ENCODE results near the gene COG3.

COG3 gene

GRCh38 chr13:45487604-45488003, 22.9 kb downstream of the COG3 start:
- Mint-ChIP-seq H3K4me1 (no peaks in the 10 kb centered on the region), H3K4me3 (no peak overlapping the region), H3K27ac (no peak overlapping the region), H3K36me3 (ENCODE audit: low read depth) (peaks cover 52% of the 10 kb centered on the region), H3K27me3 (ENCODE audit: low read depth, poor library complexity) (no peaks in the 10 kb centered on the region), H3K9me3 (peaks cover 26% of the 10 kb centered on the region)
- DNase-seq = no peak
- no peak for TF ChIP-seq CTCF (IDR thresholded peaks at IDR 0.05)

GRCh38 chr13:45490068-45490467, 25.3 kb downstream of the COG3 start:
- Mint-ChIP-seq H3K27me3 (ENCODE audit: low read depth, poor library complexity) (no peaks in the 10 kb centered on the region), H3K36me3 (ENCODE audit: low read depth) (peaks cover 42% of the 10 kb centered on the region), H3K4me3 (no peak overlapping the region), H3K27ac (no peak overlapping the region), H3K4me1 (no peaks in the 10 kb centered on the region), H3K9me3 (peaks cover 12% of the 10 kb centered on the region)
- TF ChIP-seq CTCF (IDR thresholded peaks at IDR 0.05) = no peak
- no peak for DNase-seq

GRCh38 chr13:45492538-45492937, 27.8 kb downstream of the COG3 start:
- no peaks in the 10 kb centered on the region for H3K4me1 Mint-ChIP-seq
- no peak overlapping the region for H3K27ac Mint-ChIP-seq
- no peak for TF ChIP-seq CTCF (IDR thresholded peaks at IDR 0.05)
- DNase-seq = no peak
- no peak overlapping the region for H3K4me3 Mint-ChIP-seq
- H3K27me3 Mint-ChIP-seq (ENCODE audit: low read depth, poor library complexity) = no peaks in the 10 kb centered on the region
- peaks cover 50% of the 10 kb centered on the region for H3K36me3 Mint-ChIP-seq (ENCODE audit: low read depth)
- peaks cover under 1% of the 10 kb centered on the region for H3K9me3 Mint-ChIP-seq

- Mint-ChIP-seq H3K9me3 (peaks cover 15% of the 10 kb centered on the region), H3K27ac (no peak overlapping the region), H3K36me3 (ENCODE audit: low read depth) (peaks cover 66% of the 10 kb centered on the region), H3K4me1 (no peaks in the 10 kb centered on the region), H3K4me3 (no peak overlapping the region), H3K27me3 (ENCODE audit: low read depth, poor library complexity) (no peaks in the 10 kb centered on the region)
- no peak for TF ChIP-seq CTCF (IDR thresholded peaks at IDR 0.05)
- DNase-seq = no peak
Observed at GRCh38 chr13:45496942-45497341, 32.2 kb downstream of the COG3 start.

GRCh38 chr13:45500492-45501174, 35.9 kb downstream of the COG3 start:
- H3K4me1 Mint-ChIP-seq = no peaks in the 10 kb centered on the region
- DNase-seq = no peak
- H3K27ac Mint-ChIP-seq = no peak overlapping the region
- no peak for TF ChIP-seq CTCF (IDR thresholded peaks at IDR 0.05)
- peaks cover 63% of the 10 kb centered on the region for H3K36me3 Mint-ChIP-seq (ENCODE audit: low read depth)
- peaks cover 15% of the 10 kb centered on the region for H3K9me3 Mint-ChIP-seq
- H3K4me3 Mint-ChIP-seq = no peak overlapping the region
- H3K27me3 Mint-ChIP-seq (ENCODE audit: low read depth, poor library complexity) = no peaks in the 10 kb centered on the region

GRCh38 chr13:45501175-45501526, 36.4 kb downstream of the COG3 start:
- Mint-ChIP-seq H3K36me3 (ENCODE audit: low read depth) (peaks cover 61% of the 10 kb centered on the region), H3K27ac (no peak overlapping the region), H3K27me3 (ENCODE audit: low read depth, poor library complexity) (no peaks in the 10 kb centered on the region), H3K4me1 (no peaks in the 10 kb centered on the region), H3K9me3 (peaks cover 15% of the 10 kb centered on the region), H3K4me3 (no peak overlapping the region)
- no peak for DNase-seq
- no peak for TF ChIP-seq CTCF (IDR thresholded peaks at IDR 0.05)
